ENCODE measurements around the gene FNDC3B. TPM values are rescaled to one million over a fixed set of nuclear protein-coding genes. Genes with fewer than 3 reads are reported as not detected.

The FNDC3B gene
- total and polyA plus RNA-seq, 2 donors (not counting 3 experiments of a cell fraction or from before 2014, with no cell fraction given) = 91.6 to 295 TPM

DNA sequence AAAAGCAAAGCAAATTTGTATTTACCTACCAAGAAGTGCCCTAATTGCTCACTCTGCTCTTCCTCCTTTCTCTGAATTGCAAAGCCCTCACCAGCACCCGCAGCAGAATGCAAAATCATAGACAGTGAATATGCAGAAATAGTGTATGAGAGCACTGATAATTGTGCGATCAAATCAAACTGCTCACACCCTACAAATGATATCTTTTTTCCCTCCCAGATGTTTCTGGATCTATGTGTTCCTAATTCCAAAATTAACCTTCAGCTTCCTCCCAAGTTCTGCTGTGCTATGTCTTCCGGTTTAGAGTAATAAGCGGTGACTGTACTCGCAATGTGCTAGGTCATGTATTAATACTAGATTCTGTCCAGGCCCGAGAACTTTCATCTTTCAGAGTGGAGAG lies 405.4 kb downstream of the FNDC3B start:
- ChIA-PET POLR2A (no interaction called here), CTCF (interaction anchor here (0.9 to 3.4 kb wide), 2 partner anchors 17 kb away, joined by 3 to 18 read pairs; no protein-coding TSS in a partner anchor)
- Histone ChIP-seq H3K27ac (ENCODE audit: insufficient read depth, low read depth, low read length) (no peak overlapping the region), H3K4me3 (replicated peaks in 1 of 3; ENCODE audit: insufficient read depth in 1 of 3, low read depth in 1 of 3, low read length in 3 of 3) (no peak overlapping the region), H4K20me1 (replicated peaks; ENCODE audit: control insufficient read depth, extremely low read depth, insufficient read depth, low read length) (no peaks in the 10 kb centered on the region), H3K27me3 (ENCODE audit: control insufficient read depth in 2 of 2, insufficient read depth in 2 of 2, low read length in 2 of 2) (peaks cover 47 to 65% of the 10 kb centered on the region in 2 experiments), H3K36me3 (ENCODE audit: control insufficient read depth in 2 of 2, extremely low read depth in 1 of 2, insufficient read depth in 2 of 2, low read length in 2 of 2) (no peaks in the 10 kb centered on the region), H3K9me1 (replicated peaks; ENCODE audit: control insufficient read depth, extremely low read depth, insufficient read depth, low read length) (no peaks in the 10 kb centered on the region), H3K4me2 (ENCODE audit: insufficient read depth, low read length) (no peak overlapping the region), H3K4me1 (ENCODE audit: control insufficient read depth, extremely low read depth, insufficient read depth, low read length) (no peaks in the 10 kb centered on the region), H3K79me2 (ENCODE audit: control insufficient read depth, insufficient read depth, low read length) (no peaks in the 10 kb centered on the region), H3K9me3 (replicated peaks; ENCODE audit: control insufficient read depth, insufficient read depth, low read length) (no peaks in the 10 kb centered on the region), H2AFZ (ENCODE audit: low read depth, low read length) (no peak overlapping the region), H3K9ac (replicated peaks; ENCODE audit: extremely low read depth, insufficient read depth, low read length) (no peak overlapping the region)
- TF ChIP-seq GATA2 (IDR thresholded peaks at IDR 0.05; ENCODE audit: insufficient read depth, insufficient read length, low read depth, low read length) (no peak), POLR2AphosphoS5 (IDR thresholded peaks at IDR 0.05; ENCODE audit: insufficient read depth, low read depth, low read length) (no peak), JUN (IDR thresholded peaks at IDR 0.05; ENCODE audit: borderline replicate concordance, insufficient read depth, insufficient read length, low read depth) (no peak), FOS (IDR thresholded peaks at IDR 0.05; ENCODE audit: borderline replicate concordance, insufficient read depth, low read length) (no peak), POLR2A (IDR thresholded peaks at IDR 0.05; ENCODE audit: low read depth, low read length) (no peak), MYC (IDR thresholded peaks at IDR 0.05; ENCODE audit: low read depth, low read length) (no peak), EZH2 (IDR thresholded peaks at IDR 0.05; ENCODE audit: borderline replicate concordance, low read depth, low read length, severe bottlenecking) (no peak)
- TF ChIP-seq, protein P1, sequence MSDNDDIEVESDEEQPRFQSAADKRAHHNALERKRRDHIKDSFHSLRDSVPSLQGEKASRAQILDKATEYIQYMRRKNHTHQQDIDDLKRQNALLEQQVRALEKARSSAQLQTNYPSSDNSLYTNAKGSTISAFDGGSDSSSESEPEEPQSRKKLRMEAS (IDR thresholded peaks at IDR 0.05; ENCODE audit: insufficient read depth, insufficient read length) = no peak
- TF ChIP-seq, protein P2, sequence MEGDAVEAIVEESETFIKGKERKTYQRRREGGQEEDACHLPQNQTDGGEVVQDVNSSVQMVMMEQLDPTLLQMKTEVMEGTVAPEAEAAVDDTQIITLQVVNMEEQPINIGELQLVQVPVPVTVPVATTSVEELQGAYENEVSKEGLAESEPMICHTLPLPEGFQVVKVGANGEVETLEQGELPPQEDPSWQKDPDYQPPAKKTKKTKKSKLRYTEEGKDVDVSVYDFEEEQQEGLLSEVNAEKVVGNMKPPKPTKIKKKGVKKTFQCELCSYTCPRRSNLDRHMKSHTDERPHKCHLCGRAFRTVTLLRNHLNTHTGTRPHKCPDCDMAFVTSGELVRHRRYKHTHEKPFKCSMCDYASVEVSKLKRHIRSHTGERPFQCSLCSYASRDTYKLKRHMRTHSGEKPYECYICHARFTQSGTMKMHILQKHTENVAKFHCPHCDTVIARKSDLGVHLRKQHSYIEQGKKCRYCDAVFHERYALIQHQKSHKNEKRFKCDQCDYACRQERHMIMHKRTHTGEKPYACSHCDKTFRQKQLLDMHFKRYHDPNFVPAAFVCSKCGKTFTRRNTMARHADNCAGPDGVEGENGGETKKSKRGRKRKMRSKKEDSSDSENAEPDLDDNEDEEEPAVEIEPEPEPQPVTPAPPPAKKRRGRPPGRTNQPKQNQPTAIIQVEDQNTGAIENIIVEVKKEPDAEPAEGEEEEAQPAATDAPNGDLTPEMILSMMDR (IDR thresholded peaks at IDR 0.05; ENCODE audit: extremely low read depth in 1 of 2, insufficient read depth in 1 of 2, low read depth in 1 of 2, low read length in 2 of 2) = no peak
- intact Hi-C loops (cut with micrococcal nuclease) (no loop called here), dilution Hi-C loops (cut with MboI; ENCODE audit: extremely low pct_ligation_motif_present, low sequenced_read_pairs) (no loop called here)
- BruUV-seq (replicated peaks) = no TSS peak
- no peak for DNase-seq (ENCODE audit: low read depth, low spot score)
- no peak for FAIRE-seq
